Measurements from ENCODE around the gene CCDC88C. TPM values are rescaled to one million over a fixed set of nuclear protein-coding genes. Genes with fewer than 3 reads are reported as not detected.
A peak's percentile ranks its signal among the peaks of the same experiment; 100 is the strongest.

Gene CCDC88C
- total RNA-seq, 1 experiment from 2014 or later: 64.8 TPM

DNA sequence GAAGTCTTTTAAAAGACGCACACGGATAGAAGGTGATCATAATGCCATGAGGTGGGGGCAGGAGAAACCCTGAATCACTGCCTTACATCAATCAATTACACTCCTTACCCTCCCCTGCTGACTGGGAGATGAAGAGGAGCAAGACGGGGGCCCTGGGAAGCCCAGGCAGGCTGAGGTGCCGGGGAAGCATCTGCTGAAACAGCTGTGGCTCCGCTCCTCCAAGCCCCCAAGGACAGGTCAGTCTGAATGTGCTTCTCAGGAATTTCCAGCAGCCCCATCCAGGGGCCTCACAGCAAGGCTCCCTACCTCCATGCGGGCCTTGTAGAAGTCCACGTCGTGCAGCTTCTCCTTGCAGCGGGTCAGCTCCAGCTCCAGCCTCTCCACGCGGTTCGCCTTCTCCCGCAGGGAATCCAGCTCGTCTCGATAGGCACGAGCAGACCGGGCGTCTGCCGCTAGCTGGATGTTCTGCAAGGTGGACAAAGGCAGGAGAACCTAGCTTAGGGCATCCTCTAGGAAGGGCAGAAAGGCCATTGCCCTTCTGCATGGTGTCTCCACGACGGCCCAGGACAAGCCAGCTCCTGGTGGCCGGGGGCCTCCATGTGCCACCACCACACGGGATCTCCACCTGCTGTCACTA lies 79.8 kb downstream of the CCDC88C start (continued):
- TF ChIP-seq, protein P1, sequence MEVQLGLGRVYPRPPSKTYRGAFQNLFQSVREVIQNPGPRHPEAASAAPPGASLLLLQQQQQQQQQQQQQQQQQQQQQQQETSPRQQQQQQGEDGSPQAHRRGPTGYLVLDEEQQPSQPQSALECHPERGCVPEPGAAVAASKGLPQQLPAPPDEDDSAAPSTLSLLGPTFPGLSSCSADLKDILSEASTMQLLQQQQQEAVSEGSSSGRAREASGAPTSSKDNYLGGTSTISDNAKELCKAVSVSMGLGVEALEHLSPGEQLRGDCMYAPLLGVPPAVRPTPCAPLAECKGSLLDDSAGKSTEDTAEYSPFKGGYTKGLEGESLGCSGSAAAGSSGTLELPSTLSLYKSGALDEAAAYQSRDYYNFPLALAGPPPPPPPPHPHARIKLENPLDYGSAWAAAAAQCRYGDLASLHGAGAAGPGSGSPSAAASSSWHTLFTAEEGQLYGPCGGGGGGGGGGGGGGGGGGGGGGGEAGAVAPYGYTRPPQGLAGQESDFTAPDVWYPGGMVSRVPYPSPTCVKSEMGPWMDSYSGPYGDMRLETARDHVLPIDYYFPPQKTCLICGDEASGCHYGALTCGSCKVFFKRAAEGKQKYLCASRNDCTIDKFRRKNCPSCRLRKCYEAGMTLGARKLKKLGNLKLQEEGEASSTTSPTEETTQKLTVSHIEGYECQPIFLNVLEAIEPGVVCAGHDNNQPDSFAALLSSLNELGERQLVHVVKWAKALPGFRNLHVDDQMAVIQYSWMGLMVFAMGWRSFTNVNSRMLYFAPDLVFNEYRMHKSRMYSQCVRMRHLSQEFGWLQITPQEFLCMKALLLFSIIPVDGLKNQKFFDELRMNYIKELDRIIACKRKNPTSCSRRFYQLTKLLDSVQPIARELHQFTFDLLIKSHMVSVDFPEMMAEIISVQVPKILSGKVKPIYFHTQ (CRISPR knock-in tag; IDR thresholded peaks at IDR 0.05): no peak
- TF ChIP-seq GTF2I (CRISPR knock-in tag; conservative IDR thresholded peaks at IDR 0.05): no peak

DNA sequence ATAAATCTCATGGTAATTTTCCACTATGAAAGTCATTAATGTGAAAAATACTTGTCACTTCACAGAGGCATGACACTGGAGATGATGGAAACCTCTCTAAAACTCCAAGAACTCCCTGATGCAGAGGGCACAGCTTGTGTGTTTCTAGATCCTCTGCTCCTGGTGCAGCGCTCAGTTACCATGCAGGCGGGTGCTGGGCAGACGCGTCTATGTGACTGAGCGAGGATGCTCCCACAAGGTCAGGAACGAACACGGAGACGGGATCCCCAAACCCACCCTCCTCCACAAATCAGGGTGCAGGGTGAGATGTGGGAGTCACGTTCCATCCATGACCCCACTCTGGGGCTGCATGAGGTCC lies 81.5 kb downstream of the CCDC88C start:
- Mint-ChIP-seq H3K4me1 (no peaks in the 10 kb centered on the region; the same call in 1 of the 2 replicates), H3K4me3 (no peak overlapping the region), H3K9me3 (no peaks in the 10 kb centered on the region), H3K27ac (peak overlapping the region; percentile 66; the same call in 1 of the 2 replicates), H3K27me3 (ENCODE audit: low read depth) (no peaks in the 10 kb centered on the region), H3K36me3 (peaks cover 14% of the 10 kb centered on the region)
- ChIA-PET POLR2A (no interaction called here), CTCF (interaction anchor here (1.4 to 2.2 kb wide), 2 partner anchors 13 to 19 kb away, joined by 4 to 7 read pairs; no protein-coding TSS in a partner anchor)
- DNase-seq (ENCODE audit: low spot score) (no peak), ATAC-seq (no peak)
- TF ChIP-seq, protein P2, sequence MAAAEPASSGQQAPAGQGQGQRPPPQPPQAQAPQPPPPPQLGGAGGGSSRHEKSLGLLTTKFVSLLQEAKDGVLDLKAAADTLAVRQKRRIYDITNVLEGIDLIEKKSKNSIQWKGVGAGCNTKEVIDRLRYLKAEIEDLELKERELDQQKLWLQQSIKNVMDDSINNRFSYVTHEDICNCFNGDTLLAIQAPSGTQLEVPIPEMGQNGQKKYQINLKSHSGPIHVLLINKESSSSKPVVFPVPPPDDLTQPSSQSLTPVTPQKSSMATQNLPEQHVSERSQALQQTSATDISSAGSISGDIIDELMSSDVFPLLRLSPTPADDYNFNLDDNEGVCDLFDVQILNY (CRISPR knock-in tag; IDR thresholded peaks at IDR 0.05): no peak
- TF ChIP-seq GABPB1 (CRISPR knock-in tag; IDR thresholded peaks at IDR 0.05) (no peak), ZNF423 (CRISPR knock-in tag; IDR thresholded peaks at IDR 0.05) (no peak), IRF2 (CRISPR knock-in tag; IDR thresholded peaks at IDR 0.05; ENCODE audit: borderline replicate concordance, low read depth) (no peak), TCF7 (CRISPR knock-in tag; IDR thresholded peaks at IDR 0.05; ENCODE audit: low read depth) (no peak), ETV6 (CRISPR knock-in tag; IDR thresholded peaks at IDR 0.05) (no peak), RELA (CRISPR knock-in tag; IDR thresholded peaks at IDR 0.05; ENCODE audit: borderline replicate concordance) (no peak), NR1H2 (CRISPR knock-in tag; IDR thresholded peaks at IDR 0.05) (no peak), SP1 (CRISPR knock-in tag; conservative IDR thresholded peaks at IDR 0.05) (no peak), KAT7 (CRISPR knock-in tag; IDR thresholded peaks at IDR 0.05; ENCODE audit: borderline replicate concordance) (no peak), NR3C1 (CRISPR knock-in tag; conservative IDR thresholded peaks at IDR 0.05; ENCODE audit: low read depth) (no peak)
- TF ChIP-seq, protein P3, sequence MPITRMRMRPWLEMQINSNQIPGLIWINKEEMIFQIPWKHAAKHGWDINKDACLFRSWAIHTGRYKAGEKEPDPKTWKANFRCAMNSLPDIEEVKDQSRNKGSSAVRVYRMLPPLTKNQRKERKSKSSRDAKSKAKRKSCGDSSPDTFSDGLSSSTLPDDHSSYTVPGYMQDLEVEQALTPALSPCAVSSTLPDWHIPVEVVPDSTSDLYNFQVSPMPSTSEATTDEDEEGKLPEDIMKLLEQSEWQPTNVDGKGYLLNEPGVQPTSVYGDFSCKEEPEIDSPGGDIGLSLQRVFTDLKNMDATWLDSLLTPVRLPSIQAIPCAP (CRISPR knock-in tag; IDR thresholded peaks at IDR 0.05): no peak
- TF ChIP-seq, protein P4, sequence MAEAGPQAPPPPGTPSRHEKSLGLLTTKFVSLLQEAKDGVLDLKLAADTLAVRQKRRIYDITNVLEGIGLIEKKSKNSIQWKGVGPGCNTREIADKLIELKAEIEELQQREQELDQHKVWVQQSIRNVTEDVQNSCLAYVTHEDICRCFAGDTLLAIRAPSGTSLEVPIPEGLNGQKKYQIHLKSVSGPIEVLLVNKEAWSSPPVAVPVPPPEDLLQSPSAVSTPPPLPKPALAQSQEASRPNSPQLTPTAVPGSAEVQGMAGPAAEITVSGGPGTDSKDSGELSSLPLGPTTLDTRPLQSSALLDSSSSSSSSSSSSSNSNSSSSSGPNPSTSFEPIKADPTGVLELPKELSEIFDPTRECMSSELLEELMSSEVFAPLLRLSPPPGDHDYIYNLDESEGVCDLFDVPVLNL (CRISPR knock-in tag; IDR thresholded peaks at IDR 0.05; ENCODE audit: borderline replicate concordance, low read depth): no peak
- TF ChIP-seq, protein P5, sequence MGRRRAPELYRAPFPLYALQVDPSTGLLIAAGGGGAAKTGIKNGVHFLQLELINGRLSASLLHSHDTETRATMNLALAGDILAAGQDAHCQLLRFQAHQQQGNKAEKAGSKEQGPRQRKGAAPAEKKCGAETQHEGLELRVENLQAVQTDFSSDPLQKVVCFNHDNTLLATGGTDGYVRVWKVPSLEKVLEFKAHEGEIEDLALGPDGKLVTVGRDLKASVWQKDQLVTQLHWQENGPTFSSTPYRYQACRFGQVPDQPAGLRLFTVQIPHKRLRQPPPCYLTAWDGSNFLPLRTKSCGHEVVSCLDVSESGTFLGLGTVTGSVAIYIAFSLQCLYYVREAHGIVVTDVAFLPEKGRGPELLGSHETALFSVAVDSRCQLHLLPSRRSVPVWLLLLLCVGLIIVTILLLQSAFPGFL (CRISPR knock-in tag; IDR thresholded peaks at IDR 0.05; ENCODE audit: borderline replicate concordance): no peak
- TF ChIP-seq, protein P6, sequence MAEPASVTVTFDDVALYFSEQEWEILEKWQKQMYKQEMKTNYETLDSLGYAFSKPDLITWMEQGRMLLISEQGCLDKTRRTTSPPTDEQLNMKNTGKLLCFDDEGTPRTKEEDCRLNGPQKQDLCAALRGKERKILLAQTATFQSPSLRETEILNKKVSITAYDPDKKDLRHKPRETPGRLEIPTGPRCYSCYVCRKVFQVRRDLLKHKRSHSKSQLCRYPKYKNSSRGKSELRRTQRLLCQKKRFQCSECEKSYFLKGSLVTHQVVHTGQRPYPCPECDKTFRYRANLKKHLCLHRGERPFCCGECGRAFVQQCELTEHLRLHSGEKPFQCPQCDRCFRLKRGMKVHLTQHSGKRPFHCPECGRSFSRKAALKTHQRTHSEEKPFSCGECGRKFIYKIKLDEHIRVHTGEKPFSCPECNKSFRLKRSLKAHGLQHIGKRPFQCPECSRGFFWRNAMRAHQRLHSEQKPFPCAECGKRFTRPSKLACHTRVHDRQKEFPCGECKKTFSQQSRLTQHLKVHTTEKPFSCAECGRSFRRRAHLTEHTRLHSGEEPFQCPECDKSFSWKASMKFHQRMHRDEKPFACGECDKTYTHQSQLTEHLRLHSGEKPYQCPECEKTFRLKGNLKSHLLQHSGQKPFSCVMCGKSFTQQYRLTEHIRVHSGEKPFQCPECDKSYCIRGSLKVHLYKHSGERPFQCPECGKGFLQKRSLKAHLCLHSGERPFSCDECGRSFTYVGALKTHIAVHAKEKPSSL (CRISPR knock-in tag; conservative IDR thresholded peaks at IDR 0.05): no peak
- TF ChIP-seq, protein P7, sequence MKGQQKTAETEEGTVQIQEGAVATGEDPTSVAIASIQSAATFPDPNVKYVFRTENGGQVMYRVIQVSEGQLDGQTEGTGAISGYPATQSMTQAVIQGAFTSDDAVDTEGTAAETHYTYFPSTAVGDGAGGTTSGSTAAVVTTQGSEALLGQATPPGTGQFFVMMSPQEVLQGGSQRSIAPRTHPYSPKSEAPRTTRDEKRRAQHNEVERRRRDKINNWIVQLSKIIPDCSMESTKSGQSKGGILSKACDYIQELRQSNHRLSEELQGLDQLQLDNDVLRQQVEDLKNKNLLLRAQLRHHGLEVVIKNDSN (CRISPR knock-in tag; IDR thresholded peaks at IDR 0.05): no peak
- TF ChIP-seq, protein P8, sequence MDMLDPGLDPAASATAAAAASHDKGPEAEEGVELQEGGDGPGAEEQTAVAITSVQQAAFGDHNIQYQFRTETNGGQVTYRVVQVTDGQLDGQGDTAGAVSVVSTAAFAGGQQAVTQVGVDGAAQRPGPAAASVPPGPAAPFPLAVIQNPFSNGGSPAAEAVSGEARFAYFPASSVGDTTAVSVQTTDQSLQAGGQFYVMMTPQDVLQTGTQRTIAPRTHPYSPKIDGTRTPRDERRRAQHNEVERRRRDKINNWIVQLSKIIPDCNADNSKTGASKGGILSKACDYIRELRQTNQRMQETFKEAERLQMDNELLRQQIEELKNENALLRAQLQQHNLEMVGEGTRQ (CRISPR knock-in tag; IDR thresholded peaks at IDR 0.05): no peak
- TF ChIP-seq, protein P9, sequence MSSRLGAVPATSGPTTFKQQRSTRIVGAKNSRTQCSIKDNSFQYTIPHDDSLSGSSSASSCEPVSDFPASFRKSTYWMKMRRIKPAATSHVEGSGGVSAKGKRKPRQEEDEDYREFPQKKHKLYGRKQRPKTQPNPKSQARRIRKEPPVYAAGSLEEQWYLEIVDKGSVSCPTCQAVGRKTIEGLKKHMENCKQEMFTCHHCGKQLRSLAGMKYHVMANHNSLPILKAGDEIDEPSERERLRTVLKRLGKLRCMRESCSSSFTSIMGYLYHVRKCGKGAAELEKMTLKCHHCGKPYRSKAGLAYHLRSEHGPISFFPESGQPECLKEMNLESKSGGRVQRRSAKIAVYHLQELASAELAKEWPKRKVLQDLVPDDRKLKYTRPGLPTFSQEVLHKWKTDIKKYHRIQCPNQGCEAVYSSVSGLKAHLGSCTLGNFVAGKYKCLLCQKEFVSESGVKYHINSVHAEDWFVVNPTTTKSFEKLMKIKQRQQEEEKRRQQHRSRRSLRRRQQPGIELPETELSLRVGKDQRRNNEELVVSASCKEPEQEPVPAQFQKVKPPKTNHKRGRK (CRISPR knock-in tag; IDR thresholded peaks at IDR 0.05; ENCODE audit: borderline replicate concordance): no peak
